ENCODE measurements around the gene EFCAB8.

Gene EFCAB8

GRCh38 chr20:32970115-32970972 is 111.6 kb downstream of the EFCAB8 start:
- Histone ChIP-seq H4K8ac (ENCODE audit: low read length) (no peak overlapping the region), H3K36me3 (ENCODE audit: control insufficient read depth in 1 of 2, insufficient read depth in 2 of 2, low read depth in 1 of 2, low read length in 2 of 2) (no peaks in the 10 kb centered on the region), H3K4me3 (ENCODE audit: insufficient read depth in 1 of 2, low read depth in 1 of 2, low read length in 2 of 2) (no peak overlapping the region), H2BK120ac (ENCODE audit: low read depth, low read length) (no peak overlapping the region), H3K4me1 (ENCODE audit: control insufficient read depth, insufficient read depth, low read depth, low read length) (peaks cover 4% of the 10 kb centered on the region), H3K4me2 (ENCODE audit: low read length, poor library complexity, severe bottlenecking) (no peak overlapping the region), H3K27me3 (ENCODE audit: control insufficient read depth in 1 of 2, insufficient read depth in 1 of 2, low read length in 2 of 2) (peaks cover 3 to 50% of the 10 kb centered on the region in 2 experiments), H3K14ac (ENCODE audit: low read length in 2 of 2) (peak overlapping the region in 1 of 2 experiments; percentile 18), H3K4ac (ENCODE audit: low read depth in 1 of 2, low read length in 2 of 2) (no peak overlapping the region), H2AK5ac (ENCODE audit: low read length, severe bottlenecking) (no peak overlapping the region), H2BK5ac (ENCODE audit: low read depth, low read length, poor library complexity, severe bottlenecking) (no peak overlapping the region), H3K18ac (ENCODE audit: low read depth in 1 of 2, low read length in 2 of 2) (no peak overlapping the region), H3K27ac (ENCODE audit: low read length, poor library complexity, severe bottlenecking) (no peak overlapping the region), H2AFZ (ENCODE audit: low read depth, low read length) (no peak overlapping the region), H3K9me3 (ENCODE audit: control insufficient read depth, low read length) (no peaks in the 10 kb centered on the region), H3K9ac (ENCODE audit: low read length) (no peak overlapping the region), H3K23ac (ENCODE audit: low read length in 2 of 2) (peak overlapping the region in 1 of 2 experiments; percentile 15), H4K91ac (ENCODE audit: low read length) (no peak overlapping the region), H2BK15ac (ENCODE audit: low read depth, poor library complexity, severe bottlenecking) (no peak overlapping the region), H2BK12ac (ENCODE audit: low read length in 2 of 2) (no peak overlapping the region), H3K79me1 (replicated peaks; ENCODE audit: low read length, poor library complexity, severe bottlenecking) (no peaks in the 10 kb centered on the region)
- 84% methylated on average over 15 of the region's 15 CpGs for WGBS
- DNase-seq, result no peak

- H3K27ac ChIP-seq (ENCODE audit: low read length, poor library complexity, severe bottlenecking), result no peak overlapping the region
- H2AFZ ChIP-seq (ENCODE audit: low read depth, low read length), result no peak overlapping the region
- no peak overlapping the region for H3K9ac ChIP-seq (ENCODE audit: low read length)
- no peak overlapping the region for H2BK120ac ChIP-seq (ENCODE audit: low read depth, low read length)
- no peak overlapping the region for H2BK12ac ChIP-seq (ENCODE audit: low read length in 2 of 2)
- peaks cover under 1 to 45% of the 10 kb centered on the region in 2 experiments for H3K27me3 ChIP-seq (ENCODE audit: control insufficient read depth in 1 of 2, insufficient read depth in 1 of 2, low read length in 2 of 2)
- no peak overlapping the region for H3K23ac ChIP-seq (ENCODE audit: low read length in 2 of 2)
- no peak overlapping the region for H3K4ac ChIP-seq (ENCODE audit: low read depth in 1 of 2, low read length in 2 of 2)
- no peak overlapping the region for H2AK5ac ChIP-seq (ENCODE audit: low read length, severe bottlenecking)
- no peak overlapping the region for H3K18ac ChIP-seq (ENCODE audit: low read depth in 1 of 2, low read length in 2 of 2)
- DNase-seq, result no peak
- H3K4me3 ChIP-seq (ENCODE audit: insufficient read depth in 1 of 2, low read depth in 1 of 2, low read length in 2 of 2), result no peak overlapping the region
- H4K8ac ChIP-seq (ENCODE audit: low read length), result no peak overlapping the region
- H2BK5ac ChIP-seq (ENCODE audit: low read depth, low read length, poor library complexity, severe bottlenecking), result no peak overlapping the region
- H3K79me1 ChIP-seq (replicated peaks; ENCODE audit: low read length, poor library complexity, severe bottlenecking), result no peaks in the 10 kb centered on the region
- peak overlapping the region in 1 of 2 experiments; percentile 18 for H3K14ac ChIP-seq (ENCODE audit: low read length in 2 of 2)
- no peak overlapping the region for H4K91ac ChIP-seq (ENCODE audit: low read length)
- no peak overlapping the region for H3K4me2 ChIP-seq (ENCODE audit: low read length, poor library complexity, severe bottlenecking)
- H3K9me3 ChIP-seq (ENCODE audit: control insufficient read depth, low read length), result no peaks in the 10 kb centered on the region
- no peak overlapping the region for H2BK15ac ChIP-seq (ENCODE audit: low read depth, poor library complexity, severe bottlenecking)
- H3K36me3 ChIP-seq (ENCODE audit: control insufficient read depth in 1 of 2, insufficient read depth in 2 of 2, low read depth in 1 of 2, low read length in 2 of 2), result no peaks in the 10 kb centered on the region
- WGBS, result 86% methylated on average over 2 of the region's 2 CpGs
- H3K4me1 ChIP-seq (ENCODE audit: control insufficient read depth, insufficient read depth, low read depth, low read length), result peaks cover 4% of the 10 kb centered on the region
These were observed 112.2 kb downstream of the EFCAB8 start for GRCh38 chr20:32970973-32971300.

- Histone ChIP-seq H3K27ac (ENCODE audit: low read length, poor library complexity, severe bottlenecking) (no peak overlapping the region), H3K4ac (ENCODE audit: low read depth in 1 of 2, low read length in 2 of 2) (no peak overlapping the region)
- WGBS, result 65% methylated on average over 5 of the region's 6 CpGs
These were observed 113.0 kb downstream of the EFCAB8 start for GRCh38 chr20:32971703-32972161.

GRCh38 chr20:32972181-32973076 is 113.7 kb downstream of the EFCAB8 start:
- Histone ChIP-seq H3K9me3 (ENCODE audit: control insufficient read depth, low read length) (no peaks in the 10 kb centered on the region), H3K9ac (ENCODE audit: low read length) (no peak overlapping the region), H2AFZ (ENCODE audit: low read depth, low read length) (no peak overlapping the region), H2BK12ac (ENCODE audit: low read length in 2 of 2) (no peak overlapping the region), H2AK5ac (ENCODE audit: low read length, severe bottlenecking) (no peak overlapping the region), H4K91ac (ENCODE audit: low read length) (no peak overlapping the region), H3K4me1 (ENCODE audit: control insufficient read depth, insufficient read depth, low read depth, low read length) (peaks cover 4% of the 10 kb centered on the region), H3K4ac (ENCODE audit: low read depth in 1 of 2, low read length in 2 of 2) (no peak overlapping the region), H3K79me1 (replicated peaks; ENCODE audit: low read length, poor library complexity, severe bottlenecking) (no peaks in the 10 kb centered on the region), H2BK15ac (ENCODE audit: low read depth, poor library complexity, severe bottlenecking) (no peak overlapping the region), H4K8ac (ENCODE audit: low read length) (no peak overlapping the region), H3K4me3 (ENCODE audit: insufficient read depth in 1 of 2, low read depth in 1 of 2, low read length in 2 of 2) (no peak overlapping the region), H3K18ac (ENCODE audit: low read depth in 1 of 2, low read length in 2 of 2) (no peak overlapping the region), H3K14ac (ENCODE audit: low read length in 2 of 2) (no peak overlapping the region), H3K27ac (ENCODE audit: low read length, poor library complexity, severe bottlenecking) (no peak overlapping the region), H3K36me3 (ENCODE audit: control insufficient read depth in 1 of 2, insufficient read depth in 2 of 2, low read depth in 1 of 2, low read length in 2 of 2) (no peaks in the 10 kb centered on the region), H3K27me3 (ENCODE audit: control insufficient read depth in 1 of 2, insufficient read depth in 1 of 2, low read length in 2 of 2) (peaks cover 1 to 40% of the 10 kb centered on the region in 2 experiments), H2BK120ac (ENCODE audit: low read depth, low read length) (no peak overlapping the region), H2BK5ac (ENCODE audit: low read depth, low read length, poor library complexity, severe bottlenecking) (no peak overlapping the region), H3K4me2 (ENCODE audit: low read length, poor library complexity, severe bottlenecking) (no peak overlapping the region), H3K23ac (ENCODE audit: low read length in 2 of 2) (no peak overlapping the region)
- no peak for DNase-seq
- 78% methylated on average over 11 of the region's 13 CpGs for WGBS

More at GRCh38 chr20:32971703-32972161, 113.0 kb downstream of the EFCAB8 start:
- no peak overlapping the region for H4K91ac ChIP-seq (ENCODE audit: low read length)
- H2BK120ac ChIP-seq (ENCODE audit: low read depth, low read length), result no peak overlapping the region
- no peak overlapping the region for H3K14ac ChIP-seq (ENCODE audit: low read length in 2 of 2)
- H2BK15ac ChIP-seq (ENCODE audit: low read depth, poor library complexity, severe bottlenecking), result no peak overlapping the region
- H3K4me1 ChIP-seq (ENCODE audit: control insufficient read depth, insufficient read depth, low read depth, low read length), result peaks cover 4% of the 10 kb centered on the region
- H2BK5ac ChIP-seq (ENCODE audit: low read depth, low read length, poor library complexity, severe bottlenecking), result no peak overlapping the region
- DNase-seq, result no peak
- no peak overlapping the region for H3K23ac ChIP-seq (ENCODE audit: low read length in 2 of 2)
- H3K9me3 ChIP-seq (ENCODE audit: control insufficient read depth, low read length), result no peaks in the 10 kb centered on the region
- peaks cover 0 to 42% of the 10 kb centered on the region in 2 experiments for H3K27me3 ChIP-seq (ENCODE audit: control insufficient read depth in 1 of 2, insufficient read depth in 1 of 2, low read length in 2 of 2)
- no peak overlapping the region for H3K4me3 ChIP-seq (ENCODE audit: insufficient read depth in 1 of 2, low read depth in 1 of 2, low read length in 2 of 2)
- H3K4me2 ChIP-seq (ENCODE audit: low read length, poor library complexity, severe bottlenecking), result no peak overlapping the region
- no peak overlapping the region for H2AK5ac ChIP-seq (ENCODE audit: low read length, severe bottlenecking)
- no peaks in the 10 kb centered on the region for H3K79me1 ChIP-seq (replicated peaks; ENCODE audit: low read length, poor library complexity, severe bottlenecking)
- H2BK12ac ChIP-seq (ENCODE audit: low read length in 2 of 2), result no peak overlapping the region
- H3K9ac ChIP-seq (ENCODE audit: low read length), result no peak overlapping the region
- H3K18ac ChIP-seq (ENCODE audit: low read depth in 1 of 2, low read length in 2 of 2), result no peak overlapping the region
- H4K8ac ChIP-seq (ENCODE audit: low read length), result no peak overlapping the region
- H3K36me3 ChIP-seq (ENCODE audit: control insufficient read depth in 1 of 2, insufficient read depth in 2 of 2, low read depth in 1 of 2, low read length in 2 of 2), result no peaks in the 10 kb centered on the region
- no peak overlapping the region for H2AFZ ChIP-seq (ENCODE audit: low read depth, low read length)
